NCI-H1092 treated with DMSO at 0.1 percent for 48 hours (cell line): Measurements from ENCODE around the gene NOMO2.
"Not testable (repeated sequence)": the region's sequence is repeated elsewhere in the genome, so short reads cannot be mapped to it uniquely, and the experiment has no call there.

Source experiments
- DNase-seq: peaks from one replicate; lab custom pipeline; 2025; lab: John Stamatoyannopoulos, UW

The NOMO2 gene

GRCh38 chr16:18577942-18578341, 16.0 kb upstream of the NOMO2 start:
- not testable (repeated sequence) for DNase-seq

DNA sequence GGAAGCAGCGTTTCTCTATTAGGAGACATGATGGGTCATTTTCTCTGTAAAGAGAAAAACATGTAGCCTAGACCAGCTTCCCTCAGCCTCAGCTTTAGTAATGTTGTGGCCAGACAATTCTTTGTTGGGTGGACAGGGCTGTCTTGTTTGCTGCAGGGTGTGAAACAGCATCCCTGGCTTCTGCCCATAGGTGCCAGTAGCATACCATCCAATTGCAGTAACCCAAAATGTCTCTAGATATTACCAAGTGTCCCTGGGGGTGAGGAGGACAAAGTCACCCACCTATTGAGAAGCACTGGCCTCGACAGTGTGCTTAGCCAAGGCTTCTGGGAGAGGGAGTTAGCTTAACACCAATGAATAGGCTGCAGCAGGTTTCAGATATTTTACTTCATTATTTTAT, 14.0 kb upstream of the NOMO2 start:
- not testable (repeated sequence) for DNase-seq

DNA sequence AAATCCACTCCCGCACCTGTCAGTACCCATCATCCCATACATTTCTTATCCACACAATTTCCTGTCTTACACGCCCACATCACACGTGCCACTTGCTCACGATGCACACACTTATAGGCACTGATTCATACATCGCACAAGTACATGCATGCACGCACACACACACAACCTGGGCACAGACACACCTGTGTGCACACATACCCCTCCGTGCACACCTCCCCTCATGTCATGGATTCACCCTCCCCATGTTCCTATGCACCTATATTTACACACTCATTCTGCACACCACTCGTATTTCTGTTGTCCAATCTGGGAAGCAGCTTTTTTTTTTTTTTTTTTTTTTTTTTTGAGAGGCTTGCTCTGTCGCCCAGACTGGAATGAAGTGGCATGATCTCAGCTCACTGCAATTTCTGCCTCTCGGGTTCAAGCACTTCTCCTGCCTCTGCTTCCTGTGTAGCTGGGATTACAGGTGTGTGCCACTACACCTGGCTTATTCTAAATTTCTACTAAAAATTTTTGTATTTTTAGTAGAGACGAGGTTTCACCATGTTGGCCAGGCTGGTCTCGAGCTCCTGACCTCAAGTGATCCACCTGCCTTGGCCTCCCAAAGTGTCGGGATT, 13.5 kb upstream of the NOMO2 start:
- DNase-seq: not testable (repeated sequence)

- DNase-seq: not testable (repeated sequence)
Observed at GRCh38 chr16:18573887-18574286, 12.0 kb upstream of the NOMO2 start.

DNA sequence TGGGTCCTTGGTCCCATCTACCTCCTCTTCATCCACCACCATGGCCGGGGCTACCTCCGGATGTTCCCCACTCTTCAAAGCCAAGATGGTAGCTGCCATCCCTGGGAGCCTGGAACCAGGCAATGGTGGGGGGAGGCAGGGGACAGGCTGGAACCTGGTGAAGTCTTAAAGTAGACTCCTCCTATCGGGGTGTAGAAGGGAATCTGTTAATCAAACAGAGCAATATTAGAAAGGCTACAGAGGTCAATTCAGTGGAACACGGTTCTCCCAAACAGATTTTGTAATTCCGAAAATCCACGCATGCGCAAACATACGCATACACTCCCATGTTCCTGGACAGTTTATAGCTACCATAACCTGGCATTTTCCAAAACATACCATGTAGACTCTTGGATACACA, 11.1 kb upstream of the NOMO2 start:
- not testable (repeated sequence) for DNase-seq

DNA sequence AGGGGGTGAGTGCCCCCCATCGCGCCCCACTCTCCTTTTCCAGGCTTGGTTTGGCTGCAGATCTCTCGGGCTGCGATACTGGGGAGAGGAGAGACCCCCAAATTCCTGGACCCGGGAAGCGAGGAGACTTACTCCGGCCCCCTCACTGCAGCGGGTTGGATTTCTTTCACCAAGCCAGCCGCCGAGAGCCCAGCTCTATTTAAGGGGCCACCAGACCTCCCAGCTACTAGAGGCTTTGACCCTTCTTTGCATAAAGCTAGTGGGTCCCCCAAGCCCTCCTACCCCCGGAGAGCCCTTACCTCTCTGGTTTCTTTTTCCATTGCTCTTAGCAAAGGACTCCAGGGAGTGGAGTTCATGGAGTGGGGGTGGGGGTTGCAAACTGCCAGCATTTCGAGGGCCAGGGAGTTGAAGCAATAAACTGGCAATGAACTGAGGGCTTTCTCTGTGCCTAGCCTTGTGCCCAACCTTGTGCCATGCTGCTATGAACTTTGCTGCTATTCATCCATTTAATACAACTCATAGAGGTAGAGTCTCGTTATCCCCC, 9.5 kb upstream of the NOMO2 start:
- DNase-seq: not testable (repeated sequence)

DNA sequence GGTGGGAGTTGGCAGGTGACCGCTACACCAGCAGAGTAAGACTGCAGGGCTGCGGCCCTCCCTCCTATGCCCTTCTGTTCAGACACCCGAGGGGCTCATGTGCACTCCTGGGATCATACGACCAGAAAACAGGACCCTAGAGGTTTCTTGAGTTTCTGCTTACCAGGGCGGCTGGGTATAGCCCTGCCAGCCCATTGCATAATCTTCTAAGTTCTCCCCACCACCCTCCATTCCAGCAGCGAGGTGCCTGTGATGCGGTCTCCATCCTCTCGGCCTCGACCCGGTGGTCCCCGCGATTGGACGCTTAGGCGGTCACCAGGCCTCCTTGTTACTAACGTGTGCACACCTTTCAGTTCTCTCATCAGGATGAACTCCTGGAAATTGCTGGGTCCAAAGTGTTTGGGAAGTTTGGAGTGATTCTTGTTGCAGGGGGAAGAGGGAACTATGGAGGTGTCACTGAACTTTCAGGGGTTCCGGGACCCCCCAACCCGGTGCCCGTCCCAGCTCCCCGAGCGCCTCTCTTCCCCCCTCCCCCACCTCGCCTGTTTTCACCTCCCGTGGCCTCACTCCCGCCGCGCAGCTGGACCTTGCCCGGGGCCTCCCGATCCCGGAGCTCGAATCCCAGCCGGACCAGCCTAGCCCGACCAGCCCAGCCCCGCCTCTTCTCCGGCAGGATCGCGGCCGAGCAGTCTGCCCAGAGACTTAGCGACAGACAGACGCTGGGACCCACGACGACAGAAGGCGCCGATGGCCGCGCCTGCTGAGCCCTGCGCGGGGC, 8.8 kb upstream of the NOMO2 start:
- not testable (repeated sequence) for DNase-seq

DNA sequence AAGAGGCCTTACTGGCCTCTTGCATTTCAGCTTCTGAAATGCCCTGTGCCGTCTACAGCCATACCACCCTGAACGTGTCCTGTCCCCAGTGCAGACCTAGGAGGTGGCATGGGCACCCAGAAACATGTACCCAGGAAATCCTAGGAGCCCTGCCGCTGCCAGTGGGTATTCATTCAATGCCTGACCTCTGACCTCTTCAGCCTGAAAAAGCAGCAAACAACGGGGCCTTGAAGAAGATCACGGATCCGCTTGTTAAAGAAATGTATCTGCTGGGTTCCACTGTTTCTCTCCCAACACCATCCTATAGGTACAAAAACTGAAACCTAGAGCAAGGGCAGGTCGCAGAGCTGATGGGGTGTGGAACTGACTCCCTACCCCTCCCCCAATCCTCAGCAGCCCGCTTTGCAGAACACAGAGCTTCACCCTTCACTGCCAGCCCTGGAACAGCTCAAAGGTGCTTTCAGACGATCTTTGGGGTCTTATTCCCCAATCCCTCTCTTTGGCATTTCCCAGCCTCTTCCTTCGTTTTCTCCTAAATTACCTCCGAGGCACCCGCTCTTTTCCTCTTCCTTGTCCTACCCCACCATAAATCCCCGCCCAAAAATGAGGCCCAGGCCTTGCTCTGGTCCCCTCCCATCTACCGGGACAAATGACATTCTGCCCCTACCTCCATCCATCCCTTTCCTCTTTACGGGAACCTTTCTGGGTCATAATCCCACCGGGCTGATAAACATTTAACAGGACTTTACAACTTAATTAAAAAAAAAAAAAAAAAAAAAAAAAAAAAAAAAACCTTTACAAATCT, 1.3 kb downstream of the NOMO2 start:
- not testable (repeated sequence) for DNase-seq

GRCh38 chr16:18553671-18554070, 8.2 kb downstream of the NOMO2 start:
- not testable (repeated sequence) for DNase-seq

DNA sequence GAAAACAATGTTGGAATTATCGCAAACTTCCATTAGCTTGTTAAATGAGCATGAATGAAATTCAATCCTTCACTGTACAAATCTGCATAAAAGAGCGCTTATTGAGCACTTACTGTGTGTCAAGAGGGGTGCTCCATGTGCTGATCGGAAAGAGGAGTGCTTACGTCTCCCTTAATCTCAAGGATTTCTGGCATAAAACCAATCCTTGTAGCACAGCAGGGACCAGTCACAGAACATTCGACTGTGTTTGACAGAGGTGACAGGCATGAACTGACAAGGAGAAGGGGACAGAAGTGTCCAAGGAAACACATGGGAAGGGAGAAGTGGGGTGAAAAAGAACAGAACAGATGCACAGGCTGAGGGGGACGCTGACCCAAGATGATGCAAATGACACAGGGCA, 14.5 kb downstream of the NOMO2 start:
- not testable (repeated sequence) for DNase-seq

GRCh38 chr16:18546853-18547252, 15.0 kb downstream of the NOMO2 start:
- DNase-seq: not testable (repeated sequence)

- not testable (repeated sequence) for DNase-seq
Observed at GRCh38 chr16:18544232-18545081, 17.4 kb downstream of the NOMO2 start.

GRCh38 chr16:18541912-18542311, 20.0 kb downstream of the NOMO2 start:
- not testable (repeated sequence) for DNase-seq

GRCh38 chr16:18537004-18537403, 24.9 kb downstream of the NOMO2 start:
- DNase-seq: not testable (repeated sequence)

DNA sequence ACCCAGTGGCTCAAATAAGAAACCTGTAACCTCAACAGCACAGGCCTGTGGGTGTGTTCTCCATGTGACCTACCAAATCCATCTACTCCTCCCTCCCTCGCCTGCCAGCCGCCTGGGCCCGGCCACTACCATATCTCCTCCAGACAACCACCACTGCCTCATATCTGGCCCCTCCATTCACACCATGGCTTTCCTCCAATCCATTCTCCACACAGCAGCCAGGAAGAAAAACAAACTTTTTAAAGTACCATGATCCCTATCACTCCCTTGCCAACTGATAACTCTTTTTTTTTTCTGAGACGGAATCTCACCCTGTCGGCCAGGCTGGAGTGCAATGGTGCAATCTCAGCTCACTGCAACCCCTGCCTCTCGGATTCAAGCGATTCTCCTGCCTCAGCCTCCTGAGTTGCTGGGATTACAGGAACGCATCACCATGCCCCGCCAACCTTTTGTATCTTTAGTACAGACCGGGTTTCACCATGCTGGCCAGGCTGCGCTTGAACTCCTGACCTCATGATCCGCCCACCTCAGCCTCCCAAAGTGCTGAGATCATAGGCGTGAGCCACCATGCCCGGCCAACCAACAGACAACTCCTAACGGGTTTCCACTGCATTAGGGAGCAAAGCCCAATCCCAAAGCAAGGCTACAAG, 26.3 kb downstream of the NOMO2 start:
- DNase-seq: not testable (repeated sequence)

GRCh38 chr16:18534308-18534707, 27.6 kb downstream of the NOMO2 start:
- DNase-seq: not testable (repeated sequence)

DNA sequence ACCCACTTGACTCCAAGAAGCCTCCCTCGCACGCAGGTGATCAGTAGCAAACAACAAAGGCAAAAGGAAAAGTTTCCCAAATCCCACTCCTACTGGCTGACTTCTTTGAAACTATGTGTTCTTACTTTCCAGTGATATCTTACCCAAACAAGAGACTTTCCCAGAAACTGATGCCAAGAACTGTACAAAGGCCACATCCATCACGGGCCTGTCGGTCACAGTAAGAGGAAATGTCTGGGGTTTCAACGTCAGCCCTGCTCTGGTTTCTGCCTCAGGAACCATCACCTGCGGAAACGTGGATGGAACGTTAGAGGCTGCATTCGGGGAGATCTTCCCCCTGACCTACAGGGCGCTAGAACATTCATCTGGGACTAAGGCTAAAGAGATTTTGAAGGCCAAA, 30.6 kb downstream of the NOMO2 start:
- not testable (repeated sequence) for DNase-seq

GRCh38 chr16:18530329-18530728, 31.6 kb downstream of the NOMO2 start:
- not testable (repeated sequence) for DNase-seq

GRCh38 chr16:18526547-18526946, 35.4 kb downstream of the NOMO2 start:
- not testable (repeated sequence) for DNase-seq

DNA sequence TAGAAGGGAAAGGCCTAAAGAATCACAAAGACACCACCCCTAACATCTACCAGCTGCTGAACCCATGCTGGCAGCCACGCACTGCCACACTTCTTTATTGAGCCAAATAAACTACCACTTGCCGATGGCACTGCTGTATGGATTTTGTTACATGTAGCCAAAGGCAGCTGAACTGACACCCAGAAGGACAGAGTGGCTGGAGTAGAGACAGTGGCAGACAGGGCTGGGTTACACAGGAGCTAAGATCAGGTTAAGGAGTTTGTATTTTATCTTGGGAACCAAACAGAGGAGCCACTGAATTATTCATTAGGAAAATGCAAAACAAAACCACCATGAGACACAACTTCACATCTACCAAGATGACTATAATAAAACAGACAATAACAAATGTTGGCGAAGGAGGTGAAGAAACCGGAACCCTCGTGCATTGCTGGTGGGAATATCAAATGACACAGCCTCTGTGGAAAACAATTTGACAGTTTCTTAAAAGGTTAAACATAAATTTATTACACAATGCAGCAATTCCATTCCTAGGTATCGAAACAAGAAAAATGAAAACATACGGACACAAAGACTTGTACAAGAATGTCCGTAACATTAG, 35.9 kb downstream of the NOMO2 start:
- not testable (repeated sequence) for DNase-seq
